Panc1 (cell line): ENCODE data around the gene HEATR9. TPM values are rescaled to one million over a fixed set of nuclear protein-coding genes. Genes with fewer than 3 reads are reported as not detected.

ENCODE experiments used
- ATAC-seq: fragments of 200-7000 bp; cut with Tn5 transposase; 2 replicates; pipeline ENCODE4 v1.9.1; 2020; ENCODE audit warnings: mild to moderate bottlenecking, moderate library complexity
- BruUV-seq: library from RNA; stranded (reverse); fragments of 400-500 nt; replicated peaks from 2 replicates; lab custom pipeline; 2021; lab: Mats Ljungman, UMichigan
- CTCF ChIA-PET: fragments of 300-600 bp; sonication (Branson Sonifier 250); formaldehyde crosslinking; loops from one replicate; lab custom pipeline; 2022; ENCODE audit warnings: antibody characterized with exemption; lab: Charles Lee
- POLR2A ChIA-PET: fragments of 300-600 bp; sonication (Branson Sonifier 250); formaldehyde crosslinking; loops from one replicate; lab custom pipeline; 2022; ENCODE audit warnings: antibody characterized with exemption; lab: Charles Lee
- DNase-seq: peaks from one replicate; pipeline ENCODE4 v3.0.0-alpha.2; 2010; ENCODE audit warnings: low read depth, low spot score
- H3K27ac ChIP-seq: 2 replicates; pipeline ENCODE4 v1.5.1; 2011; ENCODE audit warnings: mild to moderate bottlenecking, low read length, inconsistent platforms
- H3K27me3 ChIP-seq: fragments of 200-500 bp; sonication (Bioruptor generic); 2 replicates; pipeline ENCODE4 v1.6.0; 2014; ENCODE audit warnings: low read length, inconsistent platforms; ENCODE audit not compliant: control insufficient read depth, insufficient read depth
- H3K36me3 ChIP-seq: fragments of 200-500 bp; sonication (Bioruptor generic); 2 replicates; pipeline ENCODE4 v1.5.1; 2014; ENCODE audit warnings: inconsistent platforms, mild to moderate bottlenecking, low read length, moderate library complexity; ENCODE audit not compliant: control insufficient read depth, insufficient read depth
- H3K4me1 ChIP-seq: 2 replicates; pipeline ENCODE4 v1.5.1; 2011; ENCODE audit warnings: inconsistent platforms, mild to moderate bottlenecking, low read length, moderate library complexity; ENCODE audit not compliant: control insufficient read depth, insufficient read depth
- H3K4me3 ChIP-seq, 2 experiments: 2 replicates each; pipeline ENCODE4 v1.5.1; 2011 to 2012; ENCODE audit warnings: low read depth in 2 of 2, low read length in 2 of 2, mild to moderate bottlenecking in 2 of 2, inconsistent platforms in 1 of 2, moderate library complexity in 1 of 2
- H3K9me3 ChIP-seq: fragments of 200-500 bp; sonication (Bioruptor generic); 2 replicates; pipeline ENCODE4 v1.5.1; 2014; ENCODE audit warnings: low read depth, mild to moderate bottlenecking, inconsistent platforms, low read length, moderate library complexity; ENCODE audit not compliant: control insufficient read depth, insufficient read depth
- POLR2AphosphoS5 ChIP-seq: IDR thresholded peaks from 2 replicates; pipeline ENCODE4 v1.6.1; 2012; ENCODE audit warnings: mild to moderate bottlenecking, low read depth, low read length, moderate library complexity
- SIN3A ChIP-seq: IDR thresholded peaks from 2 replicates; pipeline ENCODE4 v1.6.1; 2012; ENCODE audit warnings: low read depth, mild to moderate bottlenecking, low read length, moderate library complexity, borderline replicate concordance; ENCODE audit not compliant: insufficient read depth
- TCF7L2 ChIP-seq: IDR thresholded peaks from 2 replicates; pipeline ENCODE4 v1.6.1; 2011; ENCODE audit warnings: mild to moderate bottlenecking, low read depth, low read length, inconsistent platforms
- in situ Hi-C: cut with HindIII; loops from 2 replicates; pipeline ENCODE4 v1.10.0; 2016; ENCODE audit warnings: low sequenced_read_pairs, low pct_unique_long_range_greater_than_20kb
- intact Hi-C: fragments of 100-400 bp; cut with micrococcal nuclease; formaldehyde crosslinking; loops from one replicate; pipeline ENCODE4 v1.10.0; 2022; ENCODE audit not compliant: unreplicated experiment
- total RNA-seq: library from RNA; stranded (reverse); gene quantifications from one replicate; pipeline ENCODE4 v1.2.1, GENCODE V29; 2021; ENCODE audit not compliant: unreplicated experiment
- TF ChIP-seq, protein P1 (sequence below): fragments of 450-650 bp; IDR thresholded peaks from 2 replicates; pipeline ENCODE4 v1.5.1; 2017; ENCODE audit warnings: mild to moderate bottlenecking
- TF ChIP-seq, protein P2 (sequence below), 2 experiments: IDR thresholded peaks; 2 replicates each; pipeline ENCODE4 v1.6.1; 2011 to 2012; ENCODE audit warnings: low read depth in 2 of 2, control low read depth in 1 of 2, low read length in 1 of 2, mild to moderate bottlenecking in 1 of 2, moderate library complexity in 1 of 2; ENCODE audit not compliant: insufficient read depth in 1 of 2

Gene HEATR9
- total RNA-seq, 1 experiment from 2014 or later = not detected

DNA sequence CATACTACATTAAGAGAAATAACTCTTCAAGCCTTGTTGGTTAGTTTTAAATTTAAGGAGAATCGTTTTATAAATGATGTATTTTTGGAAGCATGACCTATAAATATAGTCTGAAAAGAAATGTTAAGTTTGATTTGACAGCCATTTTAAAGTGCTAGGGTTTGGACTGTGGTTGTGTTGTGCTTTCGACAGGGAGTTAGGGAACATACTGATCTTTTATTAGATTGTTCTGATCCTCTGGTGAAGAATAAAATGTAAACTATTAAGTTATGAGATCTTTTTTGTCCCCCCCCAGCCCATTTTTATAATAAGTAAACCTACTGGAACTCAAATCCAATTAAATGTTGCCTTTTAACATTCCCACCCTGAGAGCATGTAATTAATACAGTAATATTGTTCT lies 47.4 kb downstream of the HEATR9 start:
- Histone ChIP-seq H3K4me1 (no peaks in the 10 kb centered on the region), H3K4me3 (no peak overlapping the region), H3K27me3 (no peaks in the 10 kb centered on the region), H3K27ac (no peak overlapping the region), H3K36me3 (peaks cover 56% of the 10 kb centered on the region), H3K9me3 (no peaks in the 10 kb centered on the region)
- ChIA-PET CTCF (no interaction called here), POLR2A (no interaction called here)
- ATAC-seq (no peak), DNase-seq (no peak)
- no peak for TF ChIP-seq SIN3A
- TF ChIP-seq, protein P1, sequence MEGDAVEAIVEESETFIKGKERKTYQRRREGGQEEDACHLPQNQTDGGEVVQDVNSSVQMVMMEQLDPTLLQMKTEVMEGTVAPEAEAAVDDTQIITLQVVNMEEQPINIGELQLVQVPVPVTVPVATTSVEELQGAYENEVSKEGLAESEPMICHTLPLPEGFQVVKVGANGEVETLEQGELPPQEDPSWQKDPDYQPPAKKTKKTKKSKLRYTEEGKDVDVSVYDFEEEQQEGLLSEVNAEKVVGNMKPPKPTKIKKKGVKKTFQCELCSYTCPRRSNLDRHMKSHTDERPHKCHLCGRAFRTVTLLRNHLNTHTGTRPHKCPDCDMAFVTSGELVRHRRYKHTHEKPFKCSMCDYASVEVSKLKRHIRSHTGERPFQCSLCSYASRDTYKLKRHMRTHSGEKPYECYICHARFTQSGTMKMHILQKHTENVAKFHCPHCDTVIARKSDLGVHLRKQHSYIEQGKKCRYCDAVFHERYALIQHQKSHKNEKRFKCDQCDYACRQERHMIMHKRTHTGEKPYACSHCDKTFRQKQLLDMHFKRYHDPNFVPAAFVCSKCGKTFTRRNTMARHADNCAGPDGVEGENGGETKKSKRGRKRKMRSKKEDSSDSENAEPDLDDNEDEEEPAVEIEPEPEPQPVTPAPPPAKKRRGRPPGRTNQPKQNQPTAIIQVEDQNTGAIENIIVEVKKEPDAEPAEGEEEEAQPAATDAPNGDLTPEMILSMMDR = no peak
- no peak for TF ChIP-seq TCF7L2
- TF ChIP-seq, protein P2, sequence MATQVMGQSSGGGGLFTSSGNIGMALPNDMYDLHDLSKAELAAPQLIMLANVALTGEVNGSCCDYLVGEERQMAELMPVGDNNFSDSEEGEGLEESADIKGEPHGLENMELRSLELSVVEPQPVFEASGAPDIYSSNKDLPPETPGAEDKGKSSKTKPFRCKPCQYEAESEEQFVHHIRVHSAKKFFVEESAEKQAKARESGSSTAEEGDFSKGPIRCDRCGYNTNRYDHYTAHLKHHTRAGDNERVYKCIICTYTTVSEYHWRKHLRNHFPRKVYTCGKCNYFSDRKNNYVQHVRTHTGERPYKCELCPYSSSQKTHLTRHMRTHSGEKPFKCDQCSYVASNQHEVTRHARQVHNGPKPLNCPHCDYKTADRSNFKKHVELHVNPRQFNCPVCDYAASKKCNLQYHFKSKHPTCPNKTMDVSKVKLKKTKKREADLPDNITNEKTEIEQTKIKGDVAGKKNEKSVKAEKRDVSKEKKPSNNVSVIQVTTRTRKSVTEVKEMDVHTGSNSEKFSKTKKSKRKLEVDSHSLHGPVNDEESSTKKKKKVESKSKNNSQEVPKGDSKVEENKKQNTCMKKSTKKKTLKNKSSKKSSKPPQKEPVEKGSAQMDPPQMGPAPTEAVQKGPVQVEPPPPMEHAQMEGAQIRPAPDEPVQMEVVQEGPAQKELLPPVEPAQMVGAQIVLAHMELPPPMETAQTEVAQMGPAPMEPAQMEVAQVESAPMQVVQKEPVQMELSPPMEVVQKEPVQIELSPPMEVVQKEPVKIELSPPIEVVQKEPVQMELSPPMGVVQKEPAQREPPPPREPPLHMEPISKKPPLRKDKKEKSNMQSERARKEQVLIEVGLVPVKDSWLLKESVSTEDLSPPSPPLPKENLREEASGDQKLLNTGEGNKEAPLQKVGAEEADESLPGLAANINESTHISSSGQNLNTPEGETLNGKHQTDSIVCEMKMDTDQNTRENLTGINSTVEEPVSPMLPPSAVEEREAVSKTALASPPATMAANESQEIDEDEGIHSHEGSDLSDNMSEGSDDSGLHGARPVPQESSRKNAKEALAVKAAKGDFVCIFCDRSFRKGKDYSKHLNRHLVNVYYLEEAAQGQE (IDR thresholded peaks at IDR 0.05; ENCODE audit: insufficient read depth in 1 of 2, low read depth in 2 of 2, low read length in 1 of 2) = no peak
- no peak for TF ChIP-seq POLR2AphosphoS5
- in situ Hi-C loops = no loop called here
- BruUV-seq = no TSS peak
- intact Hi-C loops = no loop called here

DNA sequence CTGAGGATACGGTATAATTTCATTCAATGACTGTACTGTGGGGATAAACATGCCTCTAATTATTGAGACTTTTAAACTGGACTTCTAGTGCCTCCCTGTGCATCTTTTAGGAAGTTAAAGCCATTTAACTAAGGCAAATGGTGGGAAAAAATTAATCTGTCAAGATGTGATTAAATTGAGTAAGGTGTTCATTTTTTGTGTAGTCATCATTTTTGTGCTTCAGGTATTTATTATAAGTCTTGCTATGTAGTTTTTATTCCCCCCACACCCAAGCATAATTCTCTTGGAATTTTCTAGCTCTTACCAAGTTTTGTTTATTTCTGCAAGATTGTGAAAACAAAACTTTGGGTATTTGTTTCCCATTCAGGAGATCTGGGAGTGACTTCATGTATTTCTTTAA lies 49.2 kb downstream of the HEATR9 start:
- CTCF ChIA-PET = no interaction called here
- in situ Hi-C loops = no loop called here
- H3K27ac ChIP-seq = no peak overlapping the region
- POLR2A ChIA-PET = no interaction called here
- no peaks in the 10 kb centered on the region for H3K4me1 ChIP-seq
- intact Hi-C loops = no loop called here
- H3K36me3 ChIP-seq = peaks cover 47% of the 10 kb centered on the region
- ATAC-seq (no peak), DNase-seq (no peak)
- no peaks in the 10 kb centered on the region for H3K27me3 ChIP-seq
- H3K9me3 ChIP-seq = no peaks in the 10 kb centered on the region
- BruUV-seq = no TSS peak
- no peak overlapping the region for H3K4me3 ChIP-seq
- TF ChIP-seq SIN3A = no peak
- TF ChIP-seq, protein P2 (IDR thresholded peaks at IDR 0.05; ENCODE audit: insufficient read depth in 1 of 2, low read depth in 2 of 2, low read length in 1 of 2) = no peak
- no peak for TF ChIP-seq POLR2AphosphoS5
- TF ChIP-seq TCF7L2 = no peak
- TF ChIP-seq, protein P1 = no peak
